Body of pancreas (tissue), 4 donors: Measurements from ENCODE around the gene PLA2G15. TPM values are rescaled to one million over a fixed set of nuclear protein-coding genes. Genes with fewer than 3 reads are reported as not detected.

Experiments
- ATAC-seq: fragments of 150-250 bp; one replicate; pipeline ENCODE4 v1.9.1; 2016
- DNase-seq, 4 donors: peaks; one replicate each; pipeline ENCODE4 v3.0.0-alpha.2; 2019
- H3K27ac ChIP-seq, 4 donors: fragments of 200-600 bp; sonication (generic); 1 replicate in 3 of 4; 2 replicates in 1 of 4; pipeline versions ENCODE4 v1.5.1 to v1.6.1; 2016 to 2019; ENCODE audit warnings: mild to moderate bottlenecking in 1 of 4, mixed read lengths in 1 of 4, moderate library complexity in 1 of 4
- H3K27me3 ChIP-seq, 2 donors: fragments of 200-600 bp; sonication (generic); one replicate each; pipeline ENCODE4 v1.6.0; 2016; ENCODE audit warnings: mild to moderate bottlenecking in 1 of 2
- H3K36me3 ChIP-seq, 2 donors: fragments of 200-600 bp; sonication (generic); replicated peaks in 1 of 2; 2 replicates each; pipeline ENCODE4 v1.5.1; 2016; ENCODE audit warnings: low read depth in 2 of 2; ENCODE audit not compliant: insufficient read depth in 1 of 2
- H3K4me1 ChIP-seq: fragments of 200-600 bp; sonication (generic); one replicate; pipeline ENCODE4 v1.6.0; 2016
- H3K4me3 ChIP-seq, 2 donors: fragments of 200-600 bp; sonication (generic); 1 replicate in 1 of 2; 2 replicates in 1 of 2; pipeline ENCODE4 v1.5.1; 2016 to 2019
- H3K9me3 ChIP-seq, 3 donors: fragments of 200-600 bp; sonication (generic); 1 replicate in 2 of 3; 2 replicates in 1 of 3; pipeline ENCODE4 v1.5.1; 2016
- CTCF ChIP-seq, 7 experiments: fragments of 450-650 bp in 4 of 7; fragments of 200-600 bp in 3 of 7; sonication (generic) in 3 of 7; IDR thresholded peaks; one replicate each; pipeline ENCODE4 v1.5.1; 2016 to 2019; ENCODE audit warnings: antibody characterized with exemption in 7 of 7
- POLR2A ChIP-seq, 3 donors: fragments of 450-650 bp; IDR thresholded peaks; one replicate each; pipeline ENCODE4 v1.6.1; 2016; ENCODE audit warnings: antibody characterized with exemption in 3 of 3, mild to moderate bottlenecking in 2 of 3
- WGBS, 2 donors: methylation state at CpG; one replicate each; pipeline ENCODE4 v1.1.5; 2017; 5-methylcytosine and 5-hydroxymethylcytosine counted together
- intact Hi-C: fragments of 100-400 bp; cut with DNase I; formaldehyde crosslinking; loops from one replicate; pipeline ENCODE4 v1.15.1; 2023
- total RNA-seq, 2 donors: library from RNA; depleted of rRNA; stranded (reverse); fragments of >200 nt; gene quantifications; one replicate each; pipeline ENCODE4 v1.1.0, GENCODE V29; 2016

PLA2G15 gene
- total RNA-seq, 2 donors from 2014 or later = 8.2 to 9.6 TPM

GRCh38 chr16:68242085-68242484 is 3.1 kb upstream of the PLA2G15 start:
- H3K9me3 ChIP-seq = no peaks in the 10 kb centered on the region
- TF ChIP-seq POLR2A (IDR thresholded peaks at IDR 0.05) = no peak
- TF ChIP-seq CTCF (IDR thresholded peaks at IDR 0.05) = no peak
- peaks cover 39% of the 10 kb centered on the region for H3K4me1 ChIP-seq
- no peak for ATAC-seq
- DNase-seq = no peak
- no peaks in the 10 kb centered on the region for H3K36me3 ChIP-seq
- H3K4me3 ChIP-seq = no peak overlapping the region
- no peaks in the 10 kb centered on the region for H3K27me3 ChIP-seq
- intact Hi-C loops = no loop called here
- 82 to 85% methylated on average over 7 of the region's 7 CpGs for WGBS, 2 donors
- no peak overlapping the region for H3K27ac ChIP-seq

GRCh38 chr16:68242926-68243858 is 2.0 kb upstream of the PLA2G15 start:
- TF ChIP-seq CTCF (IDR thresholded peaks at IDR 0.05) = no peak
- TF ChIP-seq POLR2A (IDR thresholded peaks at IDR 0.05) = no peak
- Histone ChIP-seq H3K27me3 (no peaks in the 10 kb centered on the region), H3K36me3 (no peaks in the 10 kb centered on the region), H3K9me3 (no peaks in the 10 kb centered on the region), H3K4me3 (no peak overlapping the region), H3K4me1 (peaks cover 34% of the 10 kb centered on the region), H3K27ac (no peak overlapping the region)
- no peak for DNase-seq
- intact Hi-C loops = no loop called here
- WGBS, 2 donors = 78 to 79% methylated on average over 4 to 9 of the region's 9 CpGs
- ATAC-seq = no peak

- Histone ChIP-seq H3K27me3 (no peaks in the 10 kb centered on the region), H3K4me3 (peak overlapping the region; percentile 81 to 88), H3K27ac (peak overlapping the region in 3 of 4 donors; percentile 11 to 42 (median 42)), H3K36me3 (peaks cover 0 to 1% of the 10 kb centered on the region in 2 donors), H3K9me3 (no peaks in the 10 kb centered on the region), H3K4me1 (peaks cover 28% of the 10 kb centered on the region)
- intact Hi-C loops = no loop called here
- DNase-seq = no peak
- WGBS, 2 donors = 0 to 4% methylated on average over 15 to 20 of the region's 20 CpGs
- no peak for ATAC-seq
- TF ChIP-seq POLR2A (IDR thresholded peaks at IDR 0.05) (no peak), CTCF (IDR thresholded peaks at IDR 0.05) (no peak)
These were observed 681 bp upstream of the PLA2G15 start for GRCh38 chr16:68244481-68244902.

GRCh38 chr16:68246121-68246520 is 948 bp downstream of the PLA2G15 start:
- 83 to 92% methylated on average over 2 to 6 of the region's 7 CpGs for WGBS, 2 donors

More at GRCh38 chr16:68246121-68246520, 948 bp downstream of the PLA2G15 start:
- H3K4me1 ChIP-seq = peaks cover 20% of the 10 kb centered on the region
- DNase-seq = no peak
- H3K27me3 ChIP-seq = no peaks in the 10 kb centered on the region
- intact Hi-C loops = no loop called here
- no peak overlapping the region for H3K27ac ChIP-seq
- peaks cover 0 to 2% of the 10 kb centered on the region in 2 donors for H3K36me3 ChIP-seq
- ATAC-seq = no peak
- H3K4me3 ChIP-seq = no peak overlapping the region
- no peak for TF ChIP-seq CTCF (IDR thresholded peaks at IDR 0.05)
- no peak for TF ChIP-seq POLR2A (IDR thresholded peaks at IDR 0.05)
- H3K9me3 ChIP-seq = no peaks in the 10 kb centered on the region
